Cardiac muscle cell (in vitro differentiated cells and primary cell): ENCODE results near the gene WFDC8. TPM values are rescaled to one million over a fixed set of nuclear protein-coding genes. Genes with fewer than 3 reads are reported as not detected.

Source experiments
- DNase-seq, 2 donors: peaks; one replicate each; pipeline versions ENCODE4 v3.0.0 to v3.0.0-alpha.2; 2010 to 2017; ENCODE audit warnings: low read depth in 1 of 2, low spot score in 1 of 2
- H3K27ac ChIP-seq: fragments of 200-600 bp; sonication (generic); 2 replicates; pipeline ENCODE4 v1.5.1; 2016
- H3K27me3 ChIP-seq: fragments of 200-600 bp; sonication (generic); 2 replicates; pipeline ENCODE4 v1.6.0; 2016; ENCODE audit warnings: control low read depth
- H3K36me3 ChIP-seq: fragments of 200-600 bp; sonication (generic); 2 replicates; pipeline ENCODE4 v1.5.1; 2016; ENCODE audit warnings: control low read depth
- H3K4me1 ChIP-seq: fragments of 200-600 bp; sonication (generic); 2 replicates; pipeline ENCODE4 v1.8.1; 2017; ENCODE audit warnings: low read depth, mild to moderate bottlenecking, mixed run types
- H3K4me3 ChIP-seq: fragments of 200-600 bp; sonication (generic); 2 replicates; pipeline ENCODE4 v1.5.1; 2016; ENCODE audit warnings: mild to moderate bottlenecking
- H3K9me3 ChIP-seq: fragments of 200-600 bp; sonication (generic); 2 replicates; pipeline ENCODE4 v1.5.1; 2017; ENCODE audit warnings: low read depth, mild to moderate bottlenecking, control low read depth
- polyA plus RNA-seq: library from polyadenylated mRNA; unstranded; fragments of >200 nt; fragmentation: Nextera tagmentation; extraction: Ambion mirVana; gene quantifications from 2 replicates; pipeline ENCODE4 v1.2.1, GENCODE V29; 2016
- total RNA-seq: library from RNA; depleted of rRNA; stranded (reverse); fragments of >200 nt; gene quantifications from 2 replicates; pipeline ENCODE4 v1.2.3, GENCODE V29; 2016
- TF ChIP-seq, protein P1 (sequence below): IDR thresholded peaks from 2 replicates; pipeline ENCODE4 v1.5.1; 2012; ENCODE audit warnings: low read depth, mild to moderate bottlenecking, low read length

Gene WFDC8
- total and polyA plus RNA-seq, 2 experiments from 2014 or later, result not detected

DNA sequence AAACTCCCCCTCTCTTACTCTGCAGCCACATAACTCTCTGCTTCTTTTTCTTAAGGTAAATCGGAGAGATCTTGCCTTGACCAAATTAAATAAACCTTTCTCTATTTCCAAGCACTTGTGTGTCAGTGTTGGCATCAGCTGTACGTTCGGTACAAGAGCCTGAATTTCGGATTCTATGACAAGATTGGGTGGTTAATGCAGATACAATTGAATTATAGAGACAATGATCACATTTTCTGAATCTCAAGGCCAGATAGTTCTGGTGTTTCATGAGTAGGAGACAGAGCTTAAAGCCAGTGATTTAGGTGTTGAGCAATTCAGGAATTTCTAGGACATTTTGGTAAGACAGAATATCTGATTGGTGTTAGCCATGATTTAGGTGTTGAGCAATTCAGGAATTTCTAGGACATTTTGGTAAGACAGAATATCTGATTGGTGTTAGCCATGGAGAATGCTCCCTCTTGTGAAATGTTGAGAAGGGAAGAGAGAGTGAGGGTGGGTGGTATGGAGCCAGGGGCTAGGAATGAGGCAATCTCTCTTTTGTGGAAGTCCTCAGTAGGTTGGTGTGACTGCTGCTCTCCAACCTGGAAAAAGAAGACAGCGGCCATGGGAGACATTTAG is 68.7 kb downstream of the WFDC8 start:
- H3K27me3 ChIP-seq, result peaks cover 15% of the 10 kb centered on the region
- H3K9me3 ChIP-seq, result no peaks in the 10 kb centered on the region
- no peaks in the 10 kb centered on the region for H3K4me1 ChIP-seq
- no peak overlapping the region for H3K27ac ChIP-seq
- H3K4me3 ChIP-seq, result no peak overlapping the region
- TF ChIP-seq, protein P1, sequence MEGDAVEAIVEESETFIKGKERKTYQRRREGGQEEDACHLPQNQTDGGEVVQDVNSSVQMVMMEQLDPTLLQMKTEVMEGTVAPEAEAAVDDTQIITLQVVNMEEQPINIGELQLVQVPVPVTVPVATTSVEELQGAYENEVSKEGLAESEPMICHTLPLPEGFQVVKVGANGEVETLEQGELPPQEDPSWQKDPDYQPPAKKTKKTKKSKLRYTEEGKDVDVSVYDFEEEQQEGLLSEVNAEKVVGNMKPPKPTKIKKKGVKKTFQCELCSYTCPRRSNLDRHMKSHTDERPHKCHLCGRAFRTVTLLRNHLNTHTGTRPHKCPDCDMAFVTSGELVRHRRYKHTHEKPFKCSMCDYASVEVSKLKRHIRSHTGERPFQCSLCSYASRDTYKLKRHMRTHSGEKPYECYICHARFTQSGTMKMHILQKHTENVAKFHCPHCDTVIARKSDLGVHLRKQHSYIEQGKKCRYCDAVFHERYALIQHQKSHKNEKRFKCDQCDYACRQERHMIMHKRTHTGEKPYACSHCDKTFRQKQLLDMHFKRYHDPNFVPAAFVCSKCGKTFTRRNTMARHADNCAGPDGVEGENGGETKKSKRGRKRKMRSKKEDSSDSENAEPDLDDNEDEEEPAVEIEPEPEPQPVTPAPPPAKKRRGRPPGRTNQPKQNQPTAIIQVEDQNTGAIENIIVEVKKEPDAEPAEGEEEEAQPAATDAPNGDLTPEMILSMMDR, result no peak
- DNase-seq, result peak in 1 of 2 donors; percentile 26
- no peaks in the 10 kb centered on the region for H3K36me3 ChIP-seq

DNA sequence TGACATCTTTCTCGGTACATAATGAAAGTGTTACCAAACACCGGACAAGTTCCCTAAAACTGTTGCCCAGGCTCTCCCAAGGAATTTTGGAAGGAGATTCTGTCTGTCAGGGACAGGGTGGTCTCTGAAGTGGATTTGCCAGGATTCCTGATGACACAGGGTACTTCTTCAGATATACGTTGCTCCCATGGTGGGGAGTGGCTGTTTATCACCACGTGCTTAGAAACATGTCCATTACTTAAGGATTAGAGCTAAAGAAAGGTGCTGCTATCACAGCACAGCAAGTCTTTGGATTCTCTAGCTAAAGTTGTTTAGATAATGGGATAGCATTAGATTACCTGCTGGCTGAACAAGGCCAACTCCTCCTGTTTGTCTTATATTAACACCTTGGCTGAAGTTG is 70.0 kb downstream of the WFDC8 start:
- no peaks in the 10 kb centered on the region for H3K4me1 ChIP-seq
- H3K4me3 ChIP-seq, result no peak overlapping the region
- TF ChIP-seq, protein P1, result no peak
- peaks cover 12% of the 10 kb centered on the region for H3K27me3 ChIP-seq
- H3K9me3 ChIP-seq, result no peaks in the 10 kb centered on the region
- H3K27ac ChIP-seq, result no peak overlapping the region
- H3K36me3 ChIP-seq, result no peaks in the 10 kb centered on the region
- no peak for DNase-seq

DNA sequence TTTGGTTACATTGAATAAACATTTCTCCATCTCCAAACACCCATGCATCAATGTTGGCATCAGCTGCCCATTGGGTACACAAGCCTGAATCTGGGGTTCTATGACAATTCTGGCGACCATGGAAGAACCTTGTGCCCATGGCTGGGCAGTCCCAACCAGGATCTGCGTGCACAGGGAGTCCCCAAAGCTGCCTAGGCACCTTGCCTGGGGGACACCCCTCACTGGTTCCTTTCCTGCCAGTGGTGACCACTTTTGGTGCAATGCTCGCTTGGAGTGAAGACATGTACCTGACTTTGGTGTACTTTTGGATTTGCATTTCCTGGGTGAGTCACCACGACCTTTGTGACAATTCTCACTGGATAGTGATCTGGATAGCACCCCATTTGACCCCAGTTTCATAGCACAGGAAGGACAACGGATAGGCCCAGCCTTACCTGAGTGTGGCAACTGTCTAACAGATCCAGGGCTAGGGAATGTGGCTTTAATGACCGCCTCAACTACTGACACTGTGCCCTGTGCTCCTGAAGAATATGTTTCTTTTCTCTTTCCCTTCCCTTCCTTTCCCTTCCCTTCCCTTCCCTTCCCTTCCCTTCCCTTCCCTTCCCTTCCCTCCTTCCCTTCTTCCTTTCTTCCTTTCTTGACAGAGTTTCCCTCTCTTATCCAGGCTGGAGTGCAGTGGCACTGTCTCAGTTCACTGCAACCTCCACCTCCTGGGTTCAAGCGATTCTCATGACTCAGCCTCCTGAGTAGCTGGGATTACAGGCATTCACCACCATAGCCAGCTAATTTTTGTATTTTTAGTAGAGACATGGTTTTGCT is 70.8 kb downstream of the WFDC8 start:
- DNase-seq, result no peak
- Histone ChIP-seq H3K4me1 (no peaks in the 10 kb centered on the region), H3K27ac (no peak overlapping the region), H3K9me3 (no peaks in the 10 kb centered on the region), H3K4me3 (no peak overlapping the region), H3K36me3 (no peaks in the 10 kb centered on the region), H3K27me3 (peaks cover 5% of the 10 kb centered on the region)
- TF ChIP-seq, protein P1, result no peak

DNA sequence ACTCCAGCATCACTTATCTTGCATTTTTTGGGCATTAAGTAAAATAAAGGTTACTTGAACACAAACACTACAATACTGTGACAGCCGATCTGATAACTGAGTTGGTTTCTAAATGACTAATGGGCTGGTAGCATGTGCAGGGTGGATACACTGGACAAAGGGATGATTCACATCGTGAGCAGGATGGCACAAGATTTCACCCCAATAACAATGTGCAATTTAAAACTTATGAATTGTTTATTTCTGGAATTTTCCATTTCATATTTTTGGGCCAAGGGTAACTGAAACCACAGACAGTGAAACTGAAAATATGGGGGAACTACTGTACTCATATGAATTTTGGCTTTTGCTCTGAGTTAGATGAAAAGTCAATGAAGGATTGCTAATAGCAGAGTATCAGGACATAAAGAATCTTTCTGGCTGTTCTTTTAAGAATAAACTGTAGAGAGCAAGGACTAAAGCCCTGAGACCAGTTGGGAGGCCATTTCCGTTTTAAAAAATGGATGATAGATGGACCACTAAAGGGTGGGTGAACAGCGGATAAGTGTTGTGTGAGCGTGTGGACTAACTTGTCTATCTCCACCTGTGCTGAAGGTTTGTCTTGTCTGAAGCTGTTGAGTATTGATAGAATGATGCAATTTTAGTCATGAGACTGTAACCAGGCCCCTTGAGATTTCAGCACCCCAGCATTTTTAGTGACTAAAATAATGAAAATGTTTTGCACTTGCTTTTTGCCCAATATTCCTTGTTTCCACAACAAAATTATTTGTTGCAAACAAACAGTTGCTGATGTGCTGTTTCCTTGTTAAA is 71.9 kb downstream of the WFDC8 start:
- H3K9me3 ChIP-seq, result no peaks in the 10 kb centered on the region
- TF ChIP-seq, protein P1, result no peak
- DNase-seq, result no peak
- no peaks in the 10 kb centered on the region for H3K4me1 ChIP-seq
- no peak overlapping the region for H3K4me3 ChIP-seq
- no peaks in the 10 kb centered on the region for H3K36me3 ChIP-seq
- no peaks in the 10 kb centered on the region for H3K27me3 ChIP-seq
- no peak overlapping the region for H3K27ac ChIP-seq

DNA sequence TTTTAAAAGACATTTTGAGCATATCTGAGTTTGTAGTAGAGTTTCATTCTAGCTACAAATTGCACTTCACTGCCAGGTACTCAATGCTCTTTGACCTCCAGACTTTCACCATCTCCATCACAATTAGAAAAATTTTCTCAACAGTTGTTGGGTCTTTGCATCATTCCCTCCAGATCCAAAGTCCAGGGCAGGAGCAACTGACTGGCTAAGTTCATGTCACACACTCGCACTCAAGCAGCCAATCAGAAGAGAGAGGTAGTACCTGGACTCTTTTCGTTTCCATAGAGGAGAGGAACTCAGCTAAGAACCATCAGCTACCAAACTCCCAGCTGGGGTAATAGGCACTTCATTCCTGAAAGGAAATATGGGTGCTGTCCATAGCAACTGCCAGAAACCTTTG is 72.7 kb downstream of the WFDC8 start:
- H3K36me3 ChIP-seq, result no peaks in the 10 kb centered on the region
- H3K27ac ChIP-seq, result no peak overlapping the region
- no peak for DNase-seq
- H3K4me3 ChIP-seq, result no peak overlapping the region
- TF ChIP-seq, protein P1, result no peak
- H3K27me3 ChIP-seq, result no peaks in the 10 kb centered on the region
- H3K9me3 ChIP-seq, result no peaks in the 10 kb centered on the region
- H3K4me1 ChIP-seq, result no peaks in the 10 kb centered on the region
